ENCODE results near the gene ATG5.

Gene ATG5

DNA sequence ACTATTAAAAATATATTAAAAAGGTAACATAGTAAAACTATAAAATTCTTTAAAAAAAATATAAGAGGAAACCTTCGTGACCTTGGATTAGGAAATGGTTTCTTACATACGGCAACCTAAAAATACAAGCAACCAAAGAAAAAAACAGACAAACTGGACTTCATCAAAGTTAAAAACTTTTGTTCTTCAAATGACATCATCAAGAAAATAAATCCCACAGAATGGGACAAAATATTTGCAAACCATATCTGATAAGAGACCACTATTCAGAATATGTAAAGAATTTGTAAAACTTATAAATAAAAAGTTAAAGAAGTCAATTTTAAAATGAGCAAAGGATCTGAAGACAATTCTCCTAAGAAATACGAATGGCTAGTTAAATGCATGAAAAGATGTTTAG is 110.0 kb downstream of the ATG5 start:
- DNase-seq, result no peak

DNA sequence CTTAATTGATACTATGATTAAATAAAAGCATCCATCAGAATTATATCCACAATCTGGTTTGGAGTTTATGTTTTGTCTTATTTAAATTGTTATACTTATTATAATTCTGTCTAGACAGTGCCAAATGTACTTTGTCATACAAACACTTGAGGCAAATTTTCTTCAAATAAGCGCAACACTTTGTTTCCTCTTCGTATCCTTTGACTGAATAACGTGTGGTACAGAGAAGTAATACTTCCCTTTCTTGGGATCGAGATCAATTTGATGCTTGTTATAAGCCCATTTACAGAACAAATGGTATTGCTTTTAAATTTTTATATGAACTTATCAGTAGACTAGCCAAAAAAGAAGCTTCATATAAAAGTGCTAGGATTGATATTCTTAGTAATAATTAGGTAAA is 111.0 kb downstream of the ATG5 start:
- no peak for DNase-seq

DNA sequence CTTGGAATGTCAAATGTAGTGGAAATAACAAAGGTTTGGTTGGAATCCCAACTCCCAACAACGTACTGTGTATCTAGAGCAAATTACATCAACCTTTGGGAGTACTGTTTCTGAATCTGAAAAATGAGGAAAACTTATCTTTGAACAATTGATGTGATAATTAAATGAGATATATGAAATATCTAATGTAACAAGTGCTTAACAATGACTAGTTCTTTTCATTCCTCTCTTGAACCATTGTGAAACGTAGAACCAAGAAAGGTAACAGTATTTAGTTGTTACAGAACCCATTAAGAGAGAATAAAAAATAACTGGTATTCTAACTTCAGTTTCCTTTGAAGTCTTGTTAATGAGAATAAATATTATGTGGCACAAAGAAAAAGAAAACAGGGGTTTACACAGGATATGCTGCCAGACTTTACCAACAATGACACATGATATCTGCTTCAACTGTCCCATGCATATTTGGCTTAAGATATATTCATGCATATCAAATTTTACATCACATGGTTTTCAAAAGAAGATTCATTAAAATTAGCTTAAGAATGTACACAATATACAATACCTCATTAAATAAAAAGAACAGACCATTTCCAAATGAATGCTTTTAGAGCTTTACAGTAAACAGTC is 111.8 kb downstream of the ATG5 start:
- no peak for DNase-seq

DNA sequence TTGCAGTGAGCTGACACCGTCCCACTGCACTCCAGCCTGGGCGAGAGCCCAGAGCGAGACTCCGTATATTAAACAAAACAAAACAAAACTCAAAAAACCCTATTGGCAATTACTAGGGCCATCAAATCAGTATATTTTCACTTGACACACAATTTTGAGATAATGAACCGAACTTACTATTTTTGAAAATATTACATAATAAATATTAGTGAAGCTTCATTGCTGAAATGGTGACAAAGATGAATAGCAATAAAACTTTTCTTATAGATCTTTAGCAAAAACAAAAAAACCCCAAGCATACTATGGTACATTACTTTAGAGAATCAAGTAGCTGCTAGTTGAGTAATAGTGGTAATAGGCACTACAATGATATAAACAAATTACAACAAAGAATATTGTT is 113.0 kb downstream of the ATG5 start:
- no peak for DNase-seq

DNA sequence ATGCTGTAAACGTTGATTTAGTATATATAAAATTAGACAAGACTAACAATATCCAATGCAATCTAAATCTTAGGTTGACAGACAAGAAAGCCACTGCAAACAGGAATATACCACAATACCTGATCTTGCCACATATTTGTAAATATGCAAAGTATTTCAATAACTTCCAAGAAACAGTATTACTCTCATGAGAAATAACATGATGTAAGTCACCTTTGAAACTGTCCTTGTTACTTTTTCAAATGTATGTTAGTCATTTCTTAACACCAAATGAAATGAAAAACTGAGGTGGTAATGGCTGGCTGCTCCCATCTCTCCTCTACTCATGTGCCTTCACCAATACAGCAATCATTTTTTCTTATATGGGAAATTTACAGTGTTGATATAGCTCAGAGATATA is 118.7 kb downstream of the ATG5 start:
- no peak for DNase-seq

DNA sequence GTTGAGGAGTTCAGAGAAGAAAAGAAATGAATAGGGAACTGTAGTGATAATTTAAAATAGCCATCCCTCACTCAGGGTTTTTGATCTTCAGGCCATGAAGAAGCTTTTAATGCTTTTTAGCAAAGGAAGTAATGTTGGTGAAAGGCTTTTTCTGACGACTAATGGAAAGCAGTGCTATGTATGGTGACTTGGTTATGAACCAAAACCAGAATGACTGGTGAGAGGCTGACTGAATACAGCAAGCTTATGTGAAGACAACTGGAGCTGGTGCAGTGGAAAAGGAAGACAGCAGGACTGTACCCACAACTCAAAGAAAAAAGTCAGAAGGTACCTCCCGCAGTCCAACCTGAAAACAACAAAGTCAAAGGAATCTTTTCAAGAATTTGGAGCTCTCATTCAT is 120.6 kb downstream of the ATG5 start:
- DNase-seq, result no peak

DNA sequence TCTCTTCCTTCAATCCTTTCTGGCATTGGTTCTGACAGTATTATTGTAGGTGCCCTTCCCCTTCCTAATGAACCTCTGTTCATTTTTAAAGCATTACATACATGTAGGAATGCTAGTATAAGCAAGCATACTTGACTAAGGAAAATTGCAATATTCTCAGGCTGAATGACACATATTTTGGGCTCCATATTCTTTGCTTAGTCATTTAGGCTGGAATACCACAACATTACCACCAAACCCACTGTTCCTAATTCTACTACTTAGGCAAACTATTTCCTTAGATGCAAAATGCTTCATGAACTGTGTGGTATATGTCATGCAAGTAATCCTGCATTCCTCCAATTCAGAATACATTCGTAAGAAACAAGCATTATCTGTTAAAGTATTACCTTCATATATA is 125.6 kb downstream of the ATG5 start:
- DNase-seq, result no peak

DNA sequence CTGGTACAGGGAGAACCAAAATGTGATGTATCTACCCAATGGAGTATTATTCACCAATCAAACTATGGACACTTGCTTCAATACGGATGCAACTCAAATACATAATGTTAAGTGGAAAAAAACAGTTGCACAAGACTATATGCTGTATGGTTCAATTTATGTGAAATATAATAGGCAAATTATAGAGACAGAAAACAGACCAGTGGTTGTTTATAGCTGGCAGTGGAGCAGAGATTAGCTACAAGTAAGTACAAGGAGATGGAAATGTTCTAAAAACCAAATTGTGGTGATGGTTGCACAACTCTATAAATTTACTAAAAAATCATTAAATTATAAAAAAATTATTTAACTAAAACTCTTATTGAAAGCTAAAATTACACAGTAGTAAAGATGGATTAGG is 126.2 kb downstream of the ATG5 start:
- DNase-seq, result no peak

DNA sequence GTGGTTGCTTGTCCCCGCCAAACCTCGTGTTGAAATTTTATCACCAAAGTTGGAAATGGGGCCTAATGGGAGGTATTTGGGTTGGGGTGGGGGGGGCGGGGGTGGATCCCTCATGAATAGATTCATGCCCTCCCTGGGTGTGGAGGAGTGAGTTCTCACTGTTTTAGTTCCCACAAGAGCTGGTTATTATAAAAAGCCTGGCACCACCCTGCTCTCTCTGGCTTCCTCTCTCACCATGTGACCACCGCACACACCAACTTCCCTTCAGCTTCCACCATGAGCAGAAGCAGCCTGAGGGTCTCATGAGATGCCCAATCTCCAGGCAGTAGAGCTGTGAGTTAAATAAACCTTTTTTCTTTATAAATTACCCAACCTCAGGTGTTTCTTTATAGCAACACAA is 128.1 kb downstream of the ATG5 start:
- no peak for DNase-seq

DNA sequence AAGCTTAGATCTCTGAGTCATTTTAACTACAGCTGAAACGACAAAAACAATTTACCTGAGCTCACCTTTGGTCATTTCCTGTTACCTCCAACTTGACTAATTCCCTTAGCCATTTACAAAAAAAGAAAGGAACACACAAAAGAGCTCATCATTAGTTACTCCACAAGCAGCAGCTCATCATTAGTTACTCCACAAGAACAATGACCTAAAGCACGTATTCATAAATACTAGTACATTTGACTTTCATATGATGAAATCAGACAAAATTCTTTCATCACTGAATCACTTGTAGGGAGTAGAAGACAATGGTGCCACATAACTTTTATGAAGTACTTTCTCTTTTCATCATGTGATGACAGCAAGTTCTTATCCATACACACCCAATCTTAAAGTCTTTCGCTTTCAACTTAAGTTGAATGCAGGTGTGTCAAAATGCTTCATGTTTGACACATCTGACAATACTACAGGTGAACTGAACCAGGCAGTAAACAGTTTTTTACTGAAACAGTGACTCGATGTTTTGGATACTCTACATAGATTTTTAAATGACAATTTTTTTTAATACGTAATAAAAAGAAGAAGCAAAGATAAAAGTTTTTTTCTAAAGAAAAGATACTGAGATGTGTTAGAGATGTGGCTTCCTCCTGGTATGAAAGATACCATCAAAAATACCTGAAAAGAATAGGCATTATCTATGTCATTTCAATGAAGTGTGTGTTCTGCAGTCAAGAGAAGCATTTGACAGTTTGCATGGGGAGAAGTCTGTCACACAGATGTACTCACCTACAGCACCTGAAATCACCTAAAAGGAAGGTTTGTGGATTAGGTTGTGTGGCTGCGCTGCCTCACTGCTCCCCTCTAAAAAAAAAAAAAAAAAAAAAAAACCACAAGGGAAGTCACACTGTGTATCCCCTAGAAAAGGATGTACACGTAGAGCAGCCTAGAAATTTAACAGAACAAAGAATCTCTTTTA is 130.3 kb downstream of the ATG5 start:
- DNase-seq, result no peak

DNA sequence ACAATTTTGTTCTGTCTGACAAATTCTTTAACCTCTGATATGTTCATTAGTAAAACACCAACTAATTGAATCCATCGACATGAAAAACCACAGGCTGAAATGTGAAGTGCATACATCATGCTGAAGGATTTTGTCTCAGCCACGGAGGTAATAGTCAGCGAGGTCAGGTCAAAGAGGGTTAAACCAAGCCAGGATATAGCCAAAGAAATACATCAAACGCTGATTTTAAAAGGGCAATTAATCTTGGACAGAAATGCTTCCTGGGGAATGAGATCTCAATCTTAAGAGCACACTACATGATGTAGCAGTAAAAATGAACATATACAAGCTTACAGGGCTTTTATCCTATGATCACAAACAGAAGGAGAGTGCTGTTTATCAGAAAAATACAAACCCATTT is 132.7 kb downstream of the ATG5 start:
- no peak for DNase-seq

DNA sequence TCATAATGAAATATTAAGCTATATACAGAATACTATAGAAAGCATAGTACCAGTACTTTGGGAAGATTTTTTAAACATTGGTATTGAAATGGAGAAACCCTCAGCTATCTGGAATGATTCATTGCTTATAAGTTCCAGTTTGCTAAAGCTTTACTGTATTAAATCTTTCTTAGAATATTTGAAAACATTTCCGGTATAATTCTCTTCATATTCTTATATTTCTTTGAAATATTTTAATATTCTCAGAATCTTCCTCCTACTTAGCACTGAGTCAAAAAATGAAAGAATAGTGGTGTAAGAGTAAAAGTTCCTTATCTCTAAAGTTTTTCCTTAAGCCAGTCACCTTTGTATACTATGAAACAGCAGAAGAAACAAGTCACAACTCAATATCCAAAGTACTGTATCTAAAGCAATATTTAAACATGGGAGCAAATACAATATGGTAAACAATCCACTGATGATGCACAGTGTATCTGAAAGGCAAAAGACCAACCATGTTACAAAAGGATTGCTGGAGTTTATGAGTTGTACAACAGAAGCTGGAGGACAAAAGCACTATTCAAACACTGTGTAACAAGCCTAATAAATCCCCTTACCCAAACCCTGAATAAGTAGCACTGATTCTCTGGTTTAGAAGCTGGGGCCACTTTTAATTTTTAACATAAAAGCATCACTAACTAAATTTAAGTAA is 137.3 kb downstream of the ATG5 start:
- DNase-seq, result no peak

DNA sequence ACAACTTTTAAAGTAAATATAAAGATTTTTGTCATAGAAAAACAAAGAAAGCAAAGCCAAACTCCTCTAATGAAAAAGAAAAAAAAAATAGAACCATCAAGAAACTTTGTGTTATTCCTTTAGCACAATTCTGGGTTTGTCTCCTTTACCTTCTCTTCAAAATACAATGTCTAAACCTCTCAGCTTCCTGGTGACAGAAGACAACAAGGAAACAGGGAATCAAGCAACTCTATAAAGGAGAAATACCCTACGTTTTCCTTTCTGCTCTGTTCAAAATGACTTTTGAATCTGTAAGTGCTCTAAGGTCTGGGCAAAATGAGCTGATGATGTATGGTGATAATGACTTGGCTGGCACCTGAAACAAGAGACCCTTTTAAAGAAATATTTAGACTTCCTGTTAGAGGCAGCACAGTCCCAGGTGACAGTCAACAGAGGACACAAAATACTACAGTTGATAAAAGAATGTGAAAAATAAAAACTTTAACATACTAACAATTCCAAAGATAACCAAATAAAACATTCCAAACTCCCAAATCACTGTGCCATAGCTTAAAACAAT is 138.1 kb downstream of the ATG5 start:
- DNase-seq, result no peak

DNA sequence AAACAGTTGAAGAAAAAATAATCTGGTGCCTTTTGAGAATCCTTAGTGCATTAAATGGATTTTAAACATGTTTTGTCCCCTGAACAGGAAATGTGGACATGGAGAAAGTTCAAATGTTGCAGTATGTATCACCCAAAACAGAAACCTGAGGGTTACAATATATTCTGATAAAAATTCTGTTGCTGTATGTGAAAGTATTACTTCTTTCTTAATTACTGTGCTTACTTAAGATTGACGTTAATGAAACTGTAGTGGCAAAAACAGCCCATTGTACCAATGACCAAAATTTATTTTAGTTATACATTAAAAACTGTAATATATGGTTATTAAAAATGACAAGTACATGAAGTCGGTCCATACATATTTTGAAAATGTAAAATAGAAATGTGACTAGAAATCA is 138.8 kb downstream of the ATG5 start:
- no peak for DNase-seq

DNA sequence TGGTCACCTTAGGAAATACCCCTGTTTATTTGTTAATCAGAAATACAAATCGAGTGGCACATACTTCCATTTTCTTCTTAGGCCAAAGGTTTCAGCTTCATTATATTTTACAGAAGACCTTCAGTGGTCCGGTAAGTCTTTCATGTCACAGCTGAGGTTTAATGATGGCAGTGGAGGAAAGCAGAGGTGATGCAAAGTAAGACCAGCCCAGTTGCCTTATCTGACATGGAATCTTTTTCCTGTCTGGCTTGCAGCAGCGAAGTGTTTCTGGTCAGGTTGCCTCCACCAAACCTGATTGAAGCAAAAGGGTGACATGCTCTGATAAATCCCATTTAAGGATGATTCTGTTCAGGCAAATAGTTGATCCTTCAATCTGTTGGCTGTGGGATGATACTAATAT is 139.4 kb downstream of the ATG5 start:
- no peak for DNase-seq

DNA sequence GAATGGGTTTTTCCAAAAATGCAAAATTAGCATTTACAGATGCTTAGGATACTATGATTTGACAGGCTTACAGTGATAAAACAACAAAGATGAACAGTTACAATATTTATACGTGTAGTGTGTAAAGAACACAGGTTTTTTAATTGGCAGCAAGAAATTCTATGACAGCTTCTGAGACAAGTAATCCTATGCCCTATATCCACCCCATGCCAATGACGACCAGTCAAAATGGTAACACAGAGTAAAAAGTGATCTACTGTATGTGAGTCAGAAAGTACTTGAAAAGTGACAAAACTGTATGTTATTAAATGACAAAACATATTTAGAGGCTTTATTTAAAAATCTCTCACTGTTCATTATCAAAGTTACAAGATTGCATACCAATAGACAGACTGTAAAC is 139.9 kb downstream of the ATG5 start:
- DNase-seq, result no peak

DNA sequence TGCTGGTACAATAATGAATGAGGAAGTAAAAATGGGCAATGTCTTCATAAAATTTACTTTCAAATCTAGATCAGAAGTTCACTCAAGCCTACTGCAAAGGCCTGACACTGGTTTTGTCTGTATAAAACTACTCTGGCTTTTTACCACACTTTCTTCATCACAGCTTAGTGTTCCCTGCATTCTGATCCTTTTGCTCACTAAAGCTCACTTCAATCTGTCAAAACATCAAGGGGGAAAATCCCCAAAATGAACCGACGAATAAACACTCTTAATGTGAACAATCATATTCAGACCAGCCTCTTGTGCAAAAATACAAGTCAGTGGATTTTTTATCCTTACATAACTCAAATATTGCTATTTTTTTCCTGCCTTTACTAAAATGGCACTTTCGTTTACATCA is 140.9 kb downstream of the ATG5 start:
- DNase-seq, result no peak

DNA sequence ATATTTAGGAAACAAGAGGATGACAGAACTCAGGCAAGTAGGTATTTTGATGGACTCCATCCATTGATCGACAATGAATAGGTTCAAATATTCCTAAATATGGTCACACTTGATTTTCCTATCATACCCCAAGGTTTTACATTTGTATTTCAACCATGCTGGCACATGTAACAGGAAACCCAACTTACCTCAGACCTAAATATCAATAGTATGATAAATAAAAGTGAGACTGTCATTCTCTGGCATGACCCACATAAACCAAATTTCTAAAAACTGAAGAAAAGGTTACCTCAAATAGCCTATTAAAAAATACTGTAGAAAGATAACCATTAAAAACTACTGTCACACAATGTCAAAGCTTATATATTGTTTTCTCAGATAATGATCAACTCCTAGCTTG is 142.1 kb downstream of the ATG5 start:
- DNase-seq, result no peak

DNA sequence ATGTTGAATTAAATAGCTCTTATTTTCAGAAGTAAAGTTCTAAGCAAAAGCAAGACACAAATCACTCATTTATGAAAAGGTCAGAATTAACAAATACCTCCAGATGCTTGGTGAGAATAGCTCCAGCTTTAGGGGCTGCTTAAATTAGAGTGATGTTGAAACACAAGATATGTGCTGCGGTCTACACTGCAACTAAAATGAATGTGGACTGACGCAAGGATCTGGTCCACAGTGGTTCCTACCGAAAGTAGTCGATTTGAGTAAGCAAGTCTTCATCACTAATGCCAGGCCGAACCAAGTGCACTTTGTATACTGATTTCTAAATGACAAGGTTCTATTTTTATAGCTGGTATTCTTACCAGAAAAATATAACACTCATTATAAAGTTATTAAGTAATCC is 143.1 kb downstream of the ATG5 start:
- no peak for DNase-seq

DNA sequence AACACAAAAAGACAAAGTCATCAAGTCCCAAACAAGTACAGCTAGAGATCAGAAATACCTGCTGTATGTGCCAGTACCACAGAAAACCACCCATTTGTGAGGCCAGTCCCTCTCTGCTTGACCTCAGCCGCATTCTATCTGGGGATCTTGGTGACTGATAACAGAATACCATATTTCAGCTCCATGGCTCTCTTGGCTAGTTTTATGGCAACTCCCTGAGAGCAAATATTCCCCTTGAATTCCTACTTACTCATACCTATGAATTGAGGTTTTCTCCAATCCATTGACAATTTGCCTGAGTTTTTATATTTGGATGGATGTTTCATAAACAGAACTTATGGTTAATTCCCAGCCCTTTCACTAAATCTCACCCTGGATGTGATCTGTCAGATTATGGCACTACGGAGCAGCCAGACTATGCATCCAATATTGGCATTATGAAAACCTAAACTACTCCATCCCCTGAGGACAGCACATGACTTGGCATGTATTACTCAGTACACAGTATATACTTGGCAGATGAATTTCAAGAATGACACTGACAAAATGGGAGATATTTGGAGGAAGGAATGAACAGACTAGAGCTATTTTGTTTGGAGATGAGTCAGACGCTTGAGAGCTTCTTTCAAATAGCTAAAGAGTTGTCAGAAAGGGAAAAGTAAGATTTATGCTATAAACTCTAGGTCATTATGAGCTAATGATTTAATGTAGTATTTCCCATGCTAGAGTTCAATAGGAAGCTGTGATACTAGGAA is 143.7 kb downstream of the ATG5 start:
- DNase-seq, result no peak

DNA sequence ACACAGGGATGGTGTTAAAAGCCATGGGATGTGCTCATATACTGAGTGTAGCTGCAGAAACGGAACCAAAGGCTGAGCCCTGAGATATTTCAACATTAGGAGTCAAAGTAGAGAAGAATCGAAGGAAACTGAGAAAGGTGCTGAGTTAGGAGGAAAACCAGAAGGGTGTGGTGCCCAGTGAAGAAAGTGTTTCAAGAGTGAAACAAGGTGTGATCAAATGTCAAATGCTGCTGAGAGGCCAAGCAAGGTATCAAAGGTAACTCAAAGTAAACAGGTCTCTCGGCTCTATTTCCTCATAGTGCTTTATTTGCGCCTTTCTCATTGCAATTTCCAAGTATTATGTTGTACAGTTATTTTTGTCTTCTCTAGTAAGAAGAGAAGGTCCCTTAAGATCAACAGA is 145.4 kb downstream of the ATG5 start:
- DNase-seq, result no peak

DNA sequence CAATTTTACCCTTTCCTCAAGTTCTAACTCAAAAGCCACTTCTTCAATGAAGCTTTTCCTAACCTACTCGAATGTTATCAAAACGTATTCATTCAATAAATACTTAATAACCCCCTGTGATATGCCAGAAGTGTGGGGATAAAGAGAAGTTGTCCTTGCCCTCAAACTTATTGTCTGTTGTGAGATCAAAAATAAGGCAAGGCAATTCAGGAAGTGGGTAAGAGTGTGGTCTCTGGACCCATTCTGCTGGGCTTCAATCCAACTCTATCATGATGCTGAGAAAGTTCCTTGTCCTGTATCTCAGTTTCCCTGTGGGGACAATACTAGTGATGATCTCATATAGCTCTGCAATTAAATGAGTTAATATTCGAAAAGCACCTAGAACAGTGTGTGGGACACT is 146.7 kb downstream of the ATG5 start:
- DNase-seq, result no peak

DNA sequence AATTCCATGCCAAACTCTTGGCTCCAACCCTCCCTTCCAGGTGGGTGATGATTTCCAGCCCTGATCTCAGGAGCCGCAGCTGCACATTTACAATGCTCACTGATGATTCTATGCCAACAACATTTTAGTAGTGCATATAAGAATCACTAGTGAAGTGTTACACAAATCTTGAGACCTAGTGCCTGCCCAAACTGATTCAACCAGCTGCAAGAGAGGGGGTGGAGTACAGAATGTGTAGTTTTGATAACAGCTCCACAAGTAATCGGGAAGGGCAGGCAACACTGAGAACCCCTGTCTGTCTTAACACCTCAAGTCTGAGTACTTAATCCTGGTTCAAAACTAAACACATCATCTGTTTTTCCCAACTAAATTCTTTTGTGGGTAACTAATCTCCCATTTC is 147.8 kb downstream of the ATG5 start:
- no peak for DNase-seq
